Cardiac muscle cell (in vitro differentiated cells and primary cell): ENCODE measurements around the gene SLC25A45. TPM values are rescaled to one million over a fixed set of nuclear protein-coding genes. Genes with fewer than 3 reads are reported as not detected.

Source experiments
- DNase-seq, 2 donors: peaks; one replicate each; pipeline versions ENCODE4 v3.0.0 to v3.0.0-alpha.2; 2010 to 2017; ENCODE audit warnings: low read depth in 1 of 2, low spot score in 1 of 2
- H3K27ac ChIP-seq: fragments of 200-600 bp; sonication (generic); 2 replicates; pipeline ENCODE4 v1.5.1; 2016
- H3K27me3 ChIP-seq: fragments of 200-600 bp; sonication (generic); 2 replicates; pipeline ENCODE4 v1.6.0; 2016; ENCODE audit warnings: control low read depth
- H3K36me3 ChIP-seq: fragments of 200-600 bp; sonication (generic); 2 replicates; pipeline ENCODE4 v1.5.1; 2016; ENCODE audit warnings: control low read depth
- H3K4me1 ChIP-seq: fragments of 200-600 bp; sonication (generic); 2 replicates; pipeline ENCODE4 v1.8.1; 2017; ENCODE audit warnings: low read depth, mild to moderate bottlenecking, mixed run types
- H3K4me3 ChIP-seq: fragments of 200-600 bp; sonication (generic); 2 replicates; pipeline ENCODE4 v1.5.1; 2016; ENCODE audit warnings: mild to moderate bottlenecking
- H3K9me3 ChIP-seq: fragments of 200-600 bp; sonication (generic); 2 replicates; pipeline ENCODE4 v1.5.1; 2017; ENCODE audit warnings: low read depth, mild to moderate bottlenecking, control low read depth
- polyA plus RNA-seq: library from polyadenylated mRNA; unstranded; fragments of >200 nt; fragmentation: Nextera tagmentation; extraction: Ambion mirVana; gene quantifications from 2 replicates; pipeline ENCODE4 v1.2.1, GENCODE V29; 2016
- total RNA-seq: library from RNA; depleted of rRNA; stranded (reverse); fragments of >200 nt; gene quantifications from 2 replicates; pipeline ENCODE4 v1.2.3, GENCODE V29; 2016
- TF ChIP-seq, protein P1 (sequence below): IDR thresholded peaks from 2 replicates; pipeline ENCODE4 v1.5.1; 2012; ENCODE audit warnings: low read depth, mild to moderate bottlenecking, low read length

SLC25A45 gene
- total and polyA plus RNA-seq, 2 experiments from 2014 or later: 4.8 to 10.5 TPM

DNA sequence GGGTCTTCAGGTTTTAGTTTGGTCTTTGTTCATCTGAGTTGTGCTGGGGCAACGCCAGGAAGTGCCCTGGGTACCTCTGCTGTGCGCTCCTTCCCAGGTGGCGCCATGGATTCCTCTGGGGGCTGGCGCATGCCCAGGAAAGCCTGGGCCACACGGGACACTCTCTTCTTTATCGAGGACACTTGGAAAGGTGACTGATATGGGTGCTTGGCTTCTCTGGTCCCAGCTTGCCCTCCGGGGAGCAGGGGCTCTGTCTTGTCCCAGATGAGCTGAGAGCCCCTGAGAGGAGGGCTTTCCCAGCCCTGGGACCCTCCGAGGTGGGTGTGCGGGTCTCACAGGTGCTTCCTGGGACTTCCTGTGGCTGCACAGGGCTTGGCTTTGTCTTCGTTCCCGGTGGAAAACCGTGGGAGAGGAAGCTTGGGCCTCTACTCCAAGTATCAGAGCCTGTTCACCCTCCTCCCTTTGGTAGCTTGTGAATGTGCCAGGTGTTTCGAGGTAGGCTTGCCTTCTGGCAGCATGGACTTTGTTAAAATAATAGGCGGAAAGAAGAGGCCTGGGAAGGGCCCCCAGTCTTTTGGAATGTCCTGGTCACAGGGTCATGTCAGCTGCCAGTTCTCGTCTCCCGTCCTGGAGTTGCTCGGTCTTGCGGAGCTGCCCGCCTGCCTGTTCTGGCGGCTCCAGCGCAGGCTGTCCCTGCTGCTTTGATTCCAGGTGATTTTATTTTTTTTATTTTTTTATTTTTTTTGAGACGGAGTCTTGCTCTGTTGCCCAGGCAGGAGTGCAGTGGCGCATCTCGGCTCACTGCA is 30.0 kb upstream of the SLC25A45 start:
- Histone ChIP-seq H3K9me3 (no peaks in the 10 kb centered on the region), H3K27me3 (no peaks in the 10 kb centered on the region), H3K36me3 (peaks cover 5% of the 10 kb centered on the region), H3K4me3 (no peak overlapping the region), H3K4me1 (peaks cover 11% of the 10 kb centered on the region), H3K27ac (no peak overlapping the region)
- TF ChIP-seq, protein P1, sequence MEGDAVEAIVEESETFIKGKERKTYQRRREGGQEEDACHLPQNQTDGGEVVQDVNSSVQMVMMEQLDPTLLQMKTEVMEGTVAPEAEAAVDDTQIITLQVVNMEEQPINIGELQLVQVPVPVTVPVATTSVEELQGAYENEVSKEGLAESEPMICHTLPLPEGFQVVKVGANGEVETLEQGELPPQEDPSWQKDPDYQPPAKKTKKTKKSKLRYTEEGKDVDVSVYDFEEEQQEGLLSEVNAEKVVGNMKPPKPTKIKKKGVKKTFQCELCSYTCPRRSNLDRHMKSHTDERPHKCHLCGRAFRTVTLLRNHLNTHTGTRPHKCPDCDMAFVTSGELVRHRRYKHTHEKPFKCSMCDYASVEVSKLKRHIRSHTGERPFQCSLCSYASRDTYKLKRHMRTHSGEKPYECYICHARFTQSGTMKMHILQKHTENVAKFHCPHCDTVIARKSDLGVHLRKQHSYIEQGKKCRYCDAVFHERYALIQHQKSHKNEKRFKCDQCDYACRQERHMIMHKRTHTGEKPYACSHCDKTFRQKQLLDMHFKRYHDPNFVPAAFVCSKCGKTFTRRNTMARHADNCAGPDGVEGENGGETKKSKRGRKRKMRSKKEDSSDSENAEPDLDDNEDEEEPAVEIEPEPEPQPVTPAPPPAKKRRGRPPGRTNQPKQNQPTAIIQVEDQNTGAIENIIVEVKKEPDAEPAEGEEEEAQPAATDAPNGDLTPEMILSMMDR: no peak
- DNase-seq: no peak

DNA sequence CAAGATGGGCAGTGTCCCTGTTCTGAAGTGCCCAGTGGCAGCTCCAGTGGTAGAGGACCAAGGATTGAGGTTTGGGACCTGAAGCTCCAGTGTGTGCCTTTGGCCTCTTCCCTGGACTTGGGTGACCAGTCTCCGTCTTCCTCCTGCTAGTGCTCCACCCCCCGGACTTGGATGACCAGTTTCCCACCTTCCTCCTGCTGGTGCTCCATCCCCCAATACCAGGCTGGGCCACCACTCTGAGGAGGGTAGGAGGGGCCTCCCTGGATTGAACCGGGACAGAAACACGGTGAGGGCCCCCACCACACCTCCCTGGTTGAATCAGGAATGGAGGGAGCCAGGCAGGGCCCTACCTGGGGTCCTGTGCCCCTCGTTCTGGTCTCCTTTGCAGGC is 29.2 kb upstream of the SLC25A45 start:
- TF ChIP-seq, protein P1: no peak
- peaks cover 5% of the 10 kb centered on the region for H3K36me3 ChIP-seq
- no peaks in the 10 kb centered on the region for H3K27me3 ChIP-seq
- H3K27ac ChIP-seq: no peak overlapping the region
- DNase-seq: no peak
- H3K4me1 ChIP-seq: peaks cover 3% of the 10 kb centered on the region
- no peak overlapping the region for H3K4me3 ChIP-seq
- H3K9me3 ChIP-seq: no peaks in the 10 kb centered on the region

GRCh38 chr11:65410936-65411680 is 28.7 kb upstream of the SLC25A45 start:
- H3K4me3 ChIP-seq: no peak overlapping the region
- no peak overlapping the region for H3K27ac ChIP-seq
- no peaks in the 10 kb centered on the region for H3K4me1 ChIP-seq
- DNase-seq: no peak
- no peaks in the 10 kb centered on the region for H3K9me3 ChIP-seq
- TF ChIP-seq, protein P1: no peak
- no peaks in the 10 kb centered on the region for H3K27me3 ChIP-seq
- peaks cover 5% of the 10 kb centered on the region for H3K36me3 ChIP-seq

DNA sequence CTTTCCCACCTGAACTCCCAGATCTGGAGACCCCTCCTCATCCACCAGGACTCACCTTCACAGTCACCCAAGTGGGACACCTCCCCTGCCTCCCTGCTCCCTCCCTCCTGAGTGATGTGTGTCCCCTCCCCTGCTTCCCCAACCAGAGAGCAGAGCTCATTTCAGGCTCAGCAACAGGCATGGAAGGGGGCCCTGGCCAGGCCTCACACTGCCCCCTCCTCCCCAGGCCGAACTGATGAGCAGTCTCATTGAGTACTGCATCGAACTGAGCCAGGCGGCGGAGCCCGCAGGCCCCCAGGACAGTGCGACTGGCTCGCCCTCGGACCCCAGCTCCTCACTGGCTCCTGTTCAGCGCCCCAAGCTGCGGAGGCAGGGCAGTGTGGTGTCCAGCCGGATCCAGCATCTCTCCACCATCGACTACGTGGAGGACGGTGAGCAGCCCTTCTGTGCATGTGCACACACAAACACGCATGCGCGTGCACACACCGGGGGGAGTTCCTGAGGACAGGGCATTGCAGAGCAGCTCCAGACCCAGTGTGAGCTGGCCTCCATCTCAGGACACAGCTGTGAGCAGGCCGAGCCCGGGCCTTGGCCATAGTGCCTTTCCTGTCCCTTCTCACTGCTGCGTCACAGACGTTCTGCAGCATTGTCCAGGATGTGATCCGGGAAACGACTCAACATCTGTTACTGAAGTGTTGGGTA is 22.3 kb upstream of the SLC25A45 start:
- H3K27ac ChIP-seq: no peak overlapping the region

GRCh38 chr11:65404210-65404609 is 21.8 kb upstream of the SLC25A45 start:
- H3K36me3 ChIP-seq: peaks cover 10% of the 10 kb centered on the region
- DNase-seq: no peak
- no peak overlapping the region for H3K27ac ChIP-seq
- H3K4me3 ChIP-seq: no peak overlapping the region
- no peaks in the 10 kb centered on the region for H3K9me3 ChIP-seq
- TF ChIP-seq, protein P1: no peak
- no peaks in the 10 kb centered on the region for H3K4me1 ChIP-seq
- H3K27me3 ChIP-seq: no peaks in the 10 kb centered on the region

More for the DNA sequence above, 22.3 kb upstream of the SLC25A45 start:
- H3K4me1 ChIP-seq: no peaks in the 10 kb centered on the region
- no peaks in the 10 kb centered on the region for H3K9me3 ChIP-seq
- no peak overlapping the region for H3K4me3 ChIP-seq
- TF ChIP-seq, protein P1: no peak
- no peak for DNase-seq
- H3K27me3 ChIP-seq: no peaks in the 10 kb centered on the region
- H3K36me3 ChIP-seq: peaks cover 10% of the 10 kb centered on the region
